Medulla oblongata (tissue), 1 donor: ENCODE results near the gene DIAPH3.
"Not testable (repeated sequence)": the region's sequence is repeated elsewhere in the genome, so short reads cannot be mapped to it uniquely, and the experiment has no call there.

Experiments
- DNase-seq: peaks from one replicate; pipeline ENCODE4 v3.0.0-alpha.2; 2015; ENCODE audit errors: extremely low spot score

Gene DIAPH3

GRCh38 chr13:60099631-60100420 is 63.9 kb downstream of the DIAPH3 start:
- DNase-seq, result no peak

GRCh38 chr13:60095300-60095699 is 68.4 kb downstream of the DIAPH3 start:
- no peak for DNase-seq

GRCh38 chr13:60094385-60095088 is 69.2 kb downstream of the DIAPH3 start:
- DNase-seq, result no peak

GRCh38 chr13:60093425-60094019 is 70.2 kb downstream of the DIAPH3 start:
- no peak for DNase-seq

GRCh38 chr13:60091573-60091972 is 72.2 kb downstream of the DIAPH3 start:
- DNase-seq, result no peak

GRCh38 chr13:60090574-60090973 is 73.2 kb downstream of the DIAPH3 start:
- DNase-seq, result no peak

- DNase-seq, result not testable (repeated sequence)
These were observed 79.9 kb downstream of the DIAPH3 start for GRCh38 chr13:60083780-60084179.

- DNase-seq, result no peak
These were observed 82.9 kb downstream of the DIAPH3 start for GRCh38 chr13:60080850-60081249.

- DNase-seq, result no peak
These were observed 85.5 kb downstream of the DIAPH3 start for GRCh38 chr13:60078226-60078625.

GRCh38 chr13:60075850-60076249 is 87.9 kb downstream of the DIAPH3 start:
- DNase-seq, result no peak

- DNase-seq, result no peak
These were observed 89.3 kb downstream of the DIAPH3 start for GRCh38 chr13:60074397-60074796.

- no peak for DNase-seq
These were observed 97.5 kb downstream of the DIAPH3 start for GRCh38 chr13:60066226-60066625.

- no peak for DNase-seq
These were observed 101.2 kb downstream of the DIAPH3 start for GRCh38 chr13:60062502-60062901.

- no peak for DNase-seq
These were observed 102.0 kb downstream of the DIAPH3 start for GRCh38 chr13:60061737-60062136.

- no peak for DNase-seq
These were observed 111.9 kb downstream of the DIAPH3 start for GRCh38 chr13:60051754-60052285.

GRCh38 chr13:60048353-60048752 is 115.4 kb downstream of the DIAPH3 start:
- not testable (repeated sequence) for DNase-seq

- DNase-seq, result no peak
These were observed 115.8 kb downstream of the DIAPH3 start for GRCh38 chr13:60047918-60048317.

GRCh38 chr13:60044321-60044720 is 119.4 kb downstream of the DIAPH3 start:
- DNase-seq, result no peak

GRCh38 chr13:60043262-60043661 is 120.5 kb downstream of the DIAPH3 start:
- no peak for DNase-seq

GRCh38 chr13:60040668-60041067 is 123.1 kb downstream of the DIAPH3 start:
- DNase-seq, result not testable (repeated sequence)

GRCh38 chr13:60035874-60036273 is 127.9 kb downstream of the DIAPH3 start:
- no peak for DNase-seq

GRCh38 chr13:60032851-60033250 is 130.9 kb downstream of the DIAPH3 start:
- no peak for DNase-seq
